ENCODE data around the gene ST6GALNAC5. TPM values are rescaled to one million over a fixed set of nuclear protein-coding genes. Genes with fewer than 3 reads are reported as not detected.

The ST6GALNAC5 gene
- total RNA-seq, 4 donors from 2014 or later = 5.3 to 8.7 (median 8.2) TPM

- DNase-seq (ENCODE audit: extremely low spot score) = no peak
- 92% methylated on average over 1 of the region's 1 CpG for WGBS
Observed at GRCh38 chr1:77026640-77027039, 159.4 kb downstream of the ST6GALNAC5 start.

GRCh38 chr1:77027847-77028246 lies 160.6 kb downstream of the ST6GALNAC5 start:
- TF ChIP-seq EP300 (IDR thresholded peaks at IDR 0.05) (no peak), POLR2AphosphoS5 (IDR thresholded peaks at IDR 0.05) (no peak), CTCF (IDR thresholded peaks at IDR 0.05) (no peak), POLR2A (IDR thresholded peaks at IDR 0.05; ENCODE audit: low read depth) (no peak)
- Histone ChIP-seq H3K27ac (replicated peaks in 1 of 4) (no peak overlapping the region), H3K4me1 (peaks cover 0 to 3% (median 0%) of the 10 kb centered on the region in 4 donors), H3K9me3 (no peaks in the 10 kb centered on the region), H3K4me3 (no peak overlapping the region), H3K27me3 (no peaks in the 10 kb centered on the region), H3K36me3 (no peaks in the 10 kb centered on the region)
- intact Hi-C loops (cut with DNase I) = no loop called here
- no peak for DNase-seq (ENCODE audit: extremely low spot score)
- WGBS = 18% methylated on average over 1 of the region's 1 CpG

More at GRCh38 chr1:77026640-77027039, 159.4 kb downstream of the ST6GALNAC5 start:
- Histone ChIP-seq H3K9me3 (no peaks in the 10 kb centered on the region), H3K36me3 (no peaks in the 10 kb centered on the region), H3K27ac (replicated peaks in 1 of 4) (no peak overlapping the region), H3K4me1 (peaks cover 0 to 3% (median 0%) of the 10 kb centered on the region in 4 donors), H3K27me3 (no peaks in the 10 kb centered on the region), H3K4me3 (no peak overlapping the region)
- TF ChIP-seq POLR2AphosphoS5 (IDR thresholded peaks at IDR 0.05) = no peak
- no peak for TF ChIP-seq POLR2A (IDR thresholded peaks at IDR 0.05; ENCODE audit: low read depth)
- TF ChIP-seq EP300 (IDR thresholded peaks at IDR 0.05) = no peak
- TF ChIP-seq CTCF (IDR thresholded peaks at IDR 0.05) = no peak
- intact Hi-C loops (cut with DNase I) = no loop called here

- Histone ChIP-seq H3K27me3 (no peaks in the 10 kb centered on the region), H3K4me3 (no peak overlapping the region), H3K9me3 (no peaks in the 10 kb centered on the region), H3K4me1 (peaks cover 0 to 3% (median 0%) of the 10 kb centered on the region in 4 donors), H3K36me3 (no peaks in the 10 kb centered on the region), H3K27ac (replicated peaks in 1 of 4) (no peak overlapping the region)
- DNase-seq (ENCODE audit: extremely low spot score) = no peak
- TF ChIP-seq POLR2A (IDR thresholded peaks at IDR 0.05; ENCODE audit: low read depth) = no peak
- TF ChIP-seq CTCF (IDR thresholded peaks at IDR 0.05) = no peak
- TF ChIP-seq EP300 (IDR thresholded peaks at IDR 0.05) = no peak
- no peak for TF ChIP-seq POLR2AphosphoS5 (IDR thresholded peaks at IDR 0.05)
- intact Hi-C loops (cut with DNase I) = no loop called here
- 84% methylated on average over 5 of the region's 5 CpGs for WGBS
Observed at GRCh38 chr1:77030401-77031105, 163.3 kb downstream of the ST6GALNAC5 start.

GRCh38 chr1:77031106-77031662 lies 163.9 kb downstream of the ST6GALNAC5 start:
- TF ChIP-seq CTCF (IDR thresholded peaks at IDR 0.05) = no peak
- TF ChIP-seq POLR2A (IDR thresholded peaks at IDR 0.05; ENCODE audit: low read depth) = no peak
- no peak for TF ChIP-seq EP300 (IDR thresholded peaks at IDR 0.05)
- no peak for TF ChIP-seq POLR2AphosphoS5 (IDR thresholded peaks at IDR 0.05)
- WGBS = 30% methylated on average over 3 of the region's 3 CpGs
- no peaks in the 10 kb centered on the region for H3K9me3 ChIP-seq
- peaks cover 0 to 3% (median 0%) of the 10 kb centered on the region in 4 donors for H3K4me1 ChIP-seq
- H3K27me3 ChIP-seq = no peaks in the 10 kb centered on the region
- no peaks in the 10 kb centered on the region for H3K36me3 ChIP-seq
- H3K4me3 ChIP-seq = no peak overlapping the region
- no peak overlapping the region for H3K27ac ChIP-seq (replicated peaks in 1 of 4)
- intact Hi-C loops (cut with DNase I) = no loop called here
- DNase-seq (ENCODE audit: extremely low spot score) = no peak

Measured in esophagus muscularis mucosa (tissue), 4 donors.